ENCODE results near the gene RHBDD3.
"Not testable (repeated sequence)": the region's sequence is repeated elsewhere in the genome, so short reads cannot be mapped to it uniquely, and the experiment has no call there.

RHBDD3 gene

DNA sequence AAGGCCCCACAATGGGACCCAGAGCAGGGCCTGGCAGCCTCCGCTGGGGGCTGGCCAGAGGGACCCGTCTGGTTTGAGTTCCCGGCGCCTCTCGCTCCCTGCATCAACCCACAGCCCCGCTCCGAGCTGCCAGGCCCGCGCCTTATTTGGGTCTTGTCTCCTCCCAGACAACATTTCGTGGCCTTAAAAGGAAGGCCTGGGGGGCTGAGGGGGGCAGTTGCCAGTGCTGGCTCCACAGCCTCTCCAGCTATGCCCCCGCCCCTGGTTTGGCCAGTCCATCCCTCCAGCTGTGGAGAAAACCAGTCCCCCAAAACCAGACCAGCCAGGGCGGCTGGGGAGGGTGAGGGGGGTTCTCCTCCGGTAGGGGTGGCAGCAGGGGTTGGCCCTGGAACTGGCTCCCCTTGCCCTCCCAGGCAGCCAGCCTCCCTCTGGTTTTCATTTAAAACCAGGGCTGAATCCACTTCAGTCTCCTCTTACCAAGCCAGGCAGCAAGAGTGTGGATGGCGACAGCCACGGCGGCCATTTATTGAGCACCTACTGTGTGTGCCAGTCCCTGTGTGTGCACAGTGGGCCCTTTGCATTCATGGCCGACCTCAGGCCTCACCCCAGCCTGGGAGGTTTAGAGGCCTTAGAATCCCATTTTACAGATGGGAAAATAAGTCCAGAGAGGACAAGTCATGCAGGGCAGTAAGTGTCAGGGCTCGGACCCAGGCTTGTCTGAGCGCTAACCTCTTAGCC lies 43.5 kb downstream of the RHBDD3 start:
- in situ Hi-C loops (cut with HindIII; ENCODE audit: low sequenced_read_pairs), result no loop called here
- H3K4me3 ChIP-seq (ENCODE audit: low read depth, low read length), result no peak overlapping the region
- TF ChIP-seq, protein P1, sequence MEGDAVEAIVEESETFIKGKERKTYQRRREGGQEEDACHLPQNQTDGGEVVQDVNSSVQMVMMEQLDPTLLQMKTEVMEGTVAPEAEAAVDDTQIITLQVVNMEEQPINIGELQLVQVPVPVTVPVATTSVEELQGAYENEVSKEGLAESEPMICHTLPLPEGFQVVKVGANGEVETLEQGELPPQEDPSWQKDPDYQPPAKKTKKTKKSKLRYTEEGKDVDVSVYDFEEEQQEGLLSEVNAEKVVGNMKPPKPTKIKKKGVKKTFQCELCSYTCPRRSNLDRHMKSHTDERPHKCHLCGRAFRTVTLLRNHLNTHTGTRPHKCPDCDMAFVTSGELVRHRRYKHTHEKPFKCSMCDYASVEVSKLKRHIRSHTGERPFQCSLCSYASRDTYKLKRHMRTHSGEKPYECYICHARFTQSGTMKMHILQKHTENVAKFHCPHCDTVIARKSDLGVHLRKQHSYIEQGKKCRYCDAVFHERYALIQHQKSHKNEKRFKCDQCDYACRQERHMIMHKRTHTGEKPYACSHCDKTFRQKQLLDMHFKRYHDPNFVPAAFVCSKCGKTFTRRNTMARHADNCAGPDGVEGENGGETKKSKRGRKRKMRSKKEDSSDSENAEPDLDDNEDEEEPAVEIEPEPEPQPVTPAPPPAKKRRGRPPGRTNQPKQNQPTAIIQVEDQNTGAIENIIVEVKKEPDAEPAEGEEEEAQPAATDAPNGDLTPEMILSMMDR (IDR thresholded peaks at IDR 0.05; ENCODE audit: low read depth, low read length), result no peak
- DNase-seq (ENCODE audit: low read depth, low spot score), result no peak

DNA sequence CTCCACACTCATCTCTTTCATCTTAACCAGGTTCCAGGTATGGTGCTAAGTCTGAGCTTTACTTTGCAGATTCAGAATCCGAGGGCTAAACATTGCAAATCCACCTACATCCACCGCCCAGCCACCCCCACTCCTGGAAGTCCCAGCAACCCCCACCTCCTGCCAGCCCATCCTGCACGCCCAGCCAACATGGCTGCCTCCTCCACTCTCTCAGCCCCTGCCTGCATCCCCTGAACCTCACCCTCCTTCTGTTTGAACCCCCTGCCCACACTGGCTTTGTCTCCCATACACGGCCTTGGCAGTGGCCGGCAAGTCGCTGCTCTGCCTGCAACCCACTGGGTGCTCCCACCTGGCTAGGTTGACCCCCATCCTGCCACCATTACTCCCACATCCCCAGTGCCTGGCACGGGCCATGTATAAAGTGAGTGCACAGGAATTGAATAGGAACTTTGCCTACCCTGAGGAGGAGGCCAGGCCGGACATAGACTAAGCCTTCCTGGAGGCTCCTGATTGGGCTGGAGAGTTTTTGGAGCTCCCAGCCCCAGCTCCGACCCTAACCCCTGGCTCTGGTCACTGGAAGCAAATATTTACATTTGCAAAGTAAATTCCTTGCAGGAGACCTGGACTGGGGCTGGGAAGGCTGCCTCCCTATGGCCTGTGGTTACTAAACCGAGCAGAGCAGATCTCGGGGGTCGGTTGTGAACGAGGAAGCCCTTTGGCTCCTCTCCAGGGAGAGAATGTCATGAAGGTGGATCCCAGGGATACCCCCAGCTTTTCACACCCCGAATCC lies 47.7 kb downstream of the RHBDD3 start:
- TF ChIP-seq, protein P1 (IDR thresholded peaks at IDR 0.05; ENCODE audit: low read depth, low read length), result no peak
- DNase-seq (ENCODE audit: low read depth, low spot score), result no peak
- in situ Hi-C loops (cut with HindIII; ENCODE audit: low sequenced_read_pairs), result no loop called here
- H3K4me3 ChIP-seq (ENCODE audit: low read depth, low read length), result no peak overlapping the region

DNA sequence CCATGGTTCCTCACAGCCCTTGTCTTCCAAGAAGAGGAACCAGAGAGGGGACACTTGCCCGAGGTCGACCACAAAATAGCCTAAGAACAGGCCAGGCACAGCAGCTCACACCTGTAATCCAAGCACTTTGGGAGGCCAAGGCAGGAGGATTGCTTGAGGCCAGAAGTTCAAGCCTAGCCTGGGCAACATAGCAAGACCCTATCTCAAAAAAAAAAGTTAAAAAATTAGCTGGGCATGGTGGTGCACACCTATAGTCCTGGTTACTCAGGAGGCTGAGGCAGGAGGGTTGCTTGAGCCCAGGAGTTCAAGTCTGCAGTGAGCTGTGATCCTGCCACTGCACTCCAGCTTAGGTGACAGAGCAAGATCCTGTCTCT lies 48.4 kb downstream of the RHBDD3 start:
- H3K4me3 ChIP-seq (ENCODE audit: low read depth, low read length); DNase-seq (ENCODE audit: low read depth, low spot score); in situ Hi-C loops (cut with HindIII; ENCODE audit: low sequenced_read_pairs): not testable (repeated sequence)

DNA sequence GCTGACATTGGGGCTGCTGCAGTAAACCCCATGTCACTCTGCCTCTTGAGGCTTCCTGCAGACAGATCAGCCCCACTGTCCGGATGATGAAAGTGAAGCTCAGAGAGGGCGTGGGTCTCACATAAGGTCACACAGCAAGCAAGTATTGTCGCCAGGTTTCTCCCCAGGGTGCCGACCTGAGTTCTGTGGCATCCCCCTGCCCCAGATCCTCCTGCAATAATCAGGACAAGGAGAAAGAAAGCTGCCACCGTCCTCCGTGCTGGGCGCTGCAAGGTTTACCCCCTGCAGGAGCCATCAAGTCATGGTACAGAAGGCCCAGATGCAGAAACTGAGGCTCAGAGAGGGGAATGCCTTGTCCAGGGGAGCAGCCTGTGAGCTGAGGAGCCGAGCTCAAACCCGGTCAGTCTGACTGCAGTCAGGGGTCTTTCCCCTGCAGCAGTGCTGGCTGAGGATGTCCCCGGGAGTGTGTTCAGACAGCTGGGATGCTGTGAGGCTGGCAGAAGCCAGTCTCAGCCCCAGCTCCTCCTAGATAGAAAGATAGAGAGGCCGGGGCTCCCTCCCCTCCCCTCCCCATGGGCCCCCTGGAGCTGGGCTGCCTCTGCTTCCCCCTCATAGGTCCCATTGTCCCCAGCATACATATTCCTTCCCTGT lies 48.9 kb downstream of the RHBDD3 start:
- in situ Hi-C loops (cut with HindIII; ENCODE audit: low sequenced_read_pairs), result no loop called here
- DNase-seq (ENCODE audit: low read depth, low spot score), result no peak
- TF ChIP-seq, protein P1 (IDR thresholded peaks at IDR 0.05; ENCODE audit: low read depth, low read length), result no peak
- no peak overlapping the region for H3K4me3 ChIP-seq (ENCODE audit: low read depth, low read length)

DNA sequence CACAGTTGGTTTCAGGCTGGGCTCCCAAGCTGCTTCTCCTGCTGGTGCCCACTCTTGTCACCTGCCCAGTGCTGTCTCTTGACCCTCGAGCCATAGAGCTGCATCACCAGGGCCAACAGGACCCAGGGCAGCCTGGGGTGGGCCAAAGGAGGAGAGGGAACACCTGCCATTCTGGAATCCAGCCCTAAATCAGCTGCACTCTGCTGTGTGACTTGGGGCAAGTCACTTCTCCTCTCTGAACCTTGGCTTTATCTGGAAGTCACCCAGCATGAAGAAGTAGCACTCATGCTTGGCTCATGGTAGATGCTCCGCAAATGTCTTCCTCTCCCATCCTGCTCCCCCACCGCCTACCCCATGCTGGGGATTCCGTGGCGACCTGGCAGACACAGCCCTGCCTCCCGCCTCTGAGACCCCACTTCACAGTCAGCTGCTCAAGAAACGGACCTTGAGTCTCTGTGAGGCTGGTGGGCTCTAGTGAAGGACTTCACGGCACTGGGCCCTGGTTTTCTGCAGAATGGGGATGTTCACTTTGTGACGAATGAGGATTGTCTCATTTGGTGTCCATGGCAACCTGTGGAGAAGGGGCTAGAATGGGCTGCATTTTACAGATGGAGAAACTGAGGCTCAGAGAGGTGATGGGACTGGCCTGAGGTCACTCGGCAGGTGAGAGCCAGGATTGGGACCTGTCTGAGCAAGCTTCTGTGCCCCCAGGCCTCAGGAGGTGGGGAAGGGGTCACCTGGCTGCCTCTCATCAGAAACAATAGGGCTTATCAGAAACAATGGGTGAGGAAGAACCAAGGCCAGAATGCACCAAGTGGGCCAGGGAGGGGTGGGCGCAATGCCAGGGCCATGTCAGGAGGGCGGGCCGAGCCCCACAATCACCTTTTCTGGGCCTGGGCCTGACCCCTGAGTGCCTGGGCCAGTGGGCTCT lies 49.7 kb downstream of the RHBDD3 start:
- TF ChIP-seq, protein P1 (IDR thresholded peaks at IDR 0.05; ENCODE audit: low read depth, low read length), result no peak
- in situ Hi-C loops (cut with HindIII; ENCODE audit: low sequenced_read_pairs), result no loop called here
- DNase-seq (ENCODE audit: low read depth, low spot score), result no peak
- no peak overlapping the region for H3K4me3 ChIP-seq (ENCODE audit: low read depth, low read length)

DNA sequence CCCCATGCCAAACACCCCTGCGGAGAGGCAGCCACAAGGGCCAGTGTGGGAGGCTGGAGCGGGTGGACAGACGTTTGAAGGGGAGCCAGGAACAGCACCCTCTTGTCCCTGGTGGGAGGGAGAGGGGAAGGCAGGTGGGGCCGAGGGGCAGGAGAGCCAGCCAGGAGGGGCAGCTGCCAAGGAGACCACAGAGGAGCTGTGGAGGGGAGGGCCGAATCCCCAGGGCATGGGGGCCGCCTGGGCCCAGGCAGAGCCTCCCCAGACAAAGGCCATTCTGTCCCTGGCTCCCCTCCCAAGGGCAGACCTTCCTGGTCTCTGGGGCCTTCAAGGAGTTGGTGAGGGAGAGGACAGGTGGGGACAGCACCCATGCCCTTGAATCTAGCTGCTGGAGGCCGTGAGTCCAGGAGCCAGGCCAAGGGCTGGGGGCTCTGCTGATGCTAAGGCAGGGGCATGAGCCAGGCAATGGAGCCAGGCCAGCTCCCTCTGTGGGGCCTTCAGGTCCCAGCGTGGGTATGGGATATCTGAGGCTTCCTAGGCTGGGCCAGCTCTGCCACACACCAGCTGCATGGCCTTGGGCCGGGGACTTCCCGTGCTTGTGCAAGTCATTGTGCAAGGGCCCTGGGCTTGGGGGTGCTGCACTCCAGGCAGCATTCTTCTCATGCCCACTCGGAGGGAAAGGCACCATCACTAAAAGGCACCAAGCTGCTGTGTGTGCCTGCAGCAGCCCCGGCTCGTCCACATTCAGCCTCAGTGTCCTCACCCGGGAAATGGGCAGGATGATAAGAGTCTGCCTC lies 50.7 kb downstream of the RHBDD3 start:
- DNase-seq (ENCODE audit: low read depth, low spot score), result no peak
- TF ChIP-seq, protein P1 (IDR thresholded peaks at IDR 0.05; ENCODE audit: low read depth, low read length), result no peak
- in situ Hi-C loops (cut with HindIII; ENCODE audit: low sequenced_read_pairs), result no loop called here
- H3K4me3 ChIP-seq (ENCODE audit: low read depth, low read length), result no peak overlapping the region
